ENCODE measurements around the gene SELENOH. TPM values are rescaled to one million over a fixed set of nuclear protein-coding genes. Genes with fewer than 3 reads are reported as not detected.
A peak's percentile ranks its signal among the peaks of the same experiment; 100 is the strongest.

Gene SELENOH
- total RNA-seq, 1 experiment from 2014 or later: 306 TPM

DNA sequence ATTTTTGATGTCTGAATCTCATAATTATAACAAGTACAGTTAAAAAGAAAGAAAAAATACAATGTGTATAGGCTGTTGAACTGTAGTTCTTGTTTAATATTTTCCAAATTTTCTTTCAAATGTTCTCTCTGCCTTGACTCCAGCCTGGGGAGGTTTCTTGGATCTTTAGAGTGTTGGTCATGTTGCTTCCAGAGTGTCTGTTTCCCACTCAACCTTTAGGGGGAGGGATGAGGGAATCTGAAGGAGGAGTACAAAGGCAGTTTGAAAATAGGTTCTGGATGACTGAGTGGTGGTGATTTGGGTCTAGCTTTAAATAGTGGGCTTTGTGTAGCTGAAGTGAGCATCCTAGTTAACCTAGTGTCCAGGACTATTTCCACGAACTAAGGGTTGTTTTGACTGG lies 22.3 kb downstream of the SELENOH start:
- Histone ChIP-seq H3K36me3 (ENCODE audit: low read depth, low read length) (no peaks in the 10 kb centered on the region; the same call in 1 of the 2 replicates), H3K4me3 (ENCODE audit: low read length) (peak overlapping the region; percentile 79), H3K9me2 (replicated peaks; ENCODE audit: low read length) (no peaks in the 10 kb centered on the region), H3F3A (ENCODE audit: low read length, unreplicated experiment) (no peaks in the 10 kb centered on the region), H3K27ac (ENCODE audit: low read length) (no peak overlapping the region), H4K20me1 (ENCODE audit: low read length) (peaks cover 46% of the 10 kb centered on the region), H3K27me3 (ENCODE audit: low read length) (no peaks in the 10 kb centered on the region), H3K4me2 (ENCODE audit: low read length) (peak overlapping the region; percentile 84), H3K79me2 (ENCODE audit: low read length) (peaks cover 70% of the 10 kb centered on the region), H3K4me1 (ENCODE audit: insufficient read depth, low read length) (peaks cover 26% of the 10 kb centered on the region), H3K9me3 (ENCODE audit: low read length) (no peaks in the 10 kb centered on the region), H2AFZ (ENCODE audit: low read length) (no peak overlapping the region), H3K9ac (ENCODE audit: low read length) (peak overlapping the region; percentile 91)
- intact Hi-C loops (cut with micrococcal nuclease): loop anchor here (5.0 kb wide), 2 partner anchors 629 to 749 kb away; no protein-coding TSS in a partner anchor
- DNase-seq (peak; percentile 66), ATAC-seq (peak; percentile 66)
- CTCF ChIA-PET: interaction anchor here (2.3 kb wide), 1 partner anchor 37 kb away, joined by 12 read pairs; no protein-coding TSS in a partner anchor
- no peak for TF ChIP-seq EZH2phosphoT487 (IDR thresholded peaks at IDR 0.05; ENCODE audit: borderline replicate concordance, low read length)
- TF ChIP-seq, protein P1, sequence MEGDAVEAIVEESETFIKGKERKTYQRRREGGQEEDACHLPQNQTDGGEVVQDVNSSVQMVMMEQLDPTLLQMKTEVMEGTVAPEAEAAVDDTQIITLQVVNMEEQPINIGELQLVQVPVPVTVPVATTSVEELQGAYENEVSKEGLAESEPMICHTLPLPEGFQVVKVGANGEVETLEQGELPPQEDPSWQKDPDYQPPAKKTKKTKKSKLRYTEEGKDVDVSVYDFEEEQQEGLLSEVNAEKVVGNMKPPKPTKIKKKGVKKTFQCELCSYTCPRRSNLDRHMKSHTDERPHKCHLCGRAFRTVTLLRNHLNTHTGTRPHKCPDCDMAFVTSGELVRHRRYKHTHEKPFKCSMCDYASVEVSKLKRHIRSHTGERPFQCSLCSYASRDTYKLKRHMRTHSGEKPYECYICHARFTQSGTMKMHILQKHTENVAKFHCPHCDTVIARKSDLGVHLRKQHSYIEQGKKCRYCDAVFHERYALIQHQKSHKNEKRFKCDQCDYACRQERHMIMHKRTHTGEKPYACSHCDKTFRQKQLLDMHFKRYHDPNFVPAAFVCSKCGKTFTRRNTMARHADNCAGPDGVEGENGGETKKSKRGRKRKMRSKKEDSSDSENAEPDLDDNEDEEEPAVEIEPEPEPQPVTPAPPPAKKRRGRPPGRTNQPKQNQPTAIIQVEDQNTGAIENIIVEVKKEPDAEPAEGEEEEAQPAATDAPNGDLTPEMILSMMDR (conservative IDR thresholded peaks at IDR 0.05; ENCODE audit: low read depth, low read length): peak; percentile 54
- TSS peak; percentile 92 for BruUV-seq (replicated peaks)
- POLR2A ChIA-PET (ENCODE audit: unreplicated experiment): interaction anchor here (0.6 to 3.9 kb wide), 2 partner anchors 15 to 749 kb away, joined by 4 to 39 read pairs; no protein-coding TSS in a partner anchor

DNA sequence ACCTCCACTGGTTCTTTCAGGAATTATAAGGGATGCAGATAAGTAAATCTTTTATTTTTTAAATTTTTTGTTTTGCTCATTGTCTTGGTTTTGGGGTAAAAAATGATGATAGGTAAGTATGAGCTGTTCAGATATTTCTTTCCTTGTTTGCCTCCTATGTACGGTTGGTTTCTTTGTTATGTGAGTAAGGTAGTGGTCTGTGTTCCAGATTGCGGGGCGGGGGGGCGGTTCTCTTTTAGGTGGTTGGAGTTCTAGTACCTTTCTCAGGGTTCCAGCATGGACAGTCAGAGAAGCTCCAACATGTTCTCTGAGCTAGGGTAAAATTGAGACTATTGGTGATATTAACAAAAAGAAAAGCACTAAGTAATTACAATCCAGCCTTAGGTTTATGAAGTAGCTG lies 22.7 kb downstream of the SELENOH start:
- Histone ChIP-seq H3K27me3 (ENCODE audit: low read length) (no peaks in the 10 kb centered on the region), H3K36me3 (ENCODE audit: low read depth, low read length) (no peaks in the 10 kb centered on the region; the same call in 1 of the 2 replicates), H3K9me3 (ENCODE audit: low read length) (no peaks in the 10 kb centered on the region), H3K27ac (ENCODE audit: low read length) (no peak overlapping the region), H3K9me2 (replicated peaks; ENCODE audit: low read length) (no peaks in the 10 kb centered on the region), H3K9ac (ENCODE audit: low read length) (peak overlapping the region; percentile 91), H2AFZ (ENCODE audit: low read length) (no peak overlapping the region), H3K79me2 (ENCODE audit: low read length) (peaks cover 75% of the 10 kb centered on the region), H3K4me3 (ENCODE audit: low read length) (peak overlapping the region; percentile 79), H4K20me1 (ENCODE audit: low read length) (peaks cover 46% of the 10 kb centered on the region), H3K4me1 (ENCODE audit: insufficient read depth, low read length) (peaks cover 26% of the 10 kb centered on the region), H3K4me2 (ENCODE audit: low read length) (peak overlapping the region; percentile 84), H3F3A (ENCODE audit: low read length, unreplicated experiment) (no peaks in the 10 kb centered on the region)
- ATAC-seq (no peak), DNase-seq (no peak)
- TF ChIP-seq, protein P1 (conservative IDR thresholded peaks at IDR 0.05; ENCODE audit: low read depth, low read length): no peak
- no peak for TF ChIP-seq EZH2phosphoT487 (IDR thresholded peaks at IDR 0.05; ENCODE audit: borderline replicate concordance, low read length)
- no peak for TF ChIP-seq EZH2 (IDR thresholded peaks at IDR 0.05; ENCODE audit: low read length, unreplicated experiment)
- CTCF ChIA-PET: interaction anchor here (2.3 kb wide), 1 partner anchor 37 kb away, joined by 12 read pairs; no protein-coding TSS in a partner anchor
- intact Hi-C loops (cut with micrococcal nuclease): loop anchor here (5.0 kb wide), 2 partner anchors 628 to 748 kb away; no protein-coding TSS in a partner anchor
- POLR2A ChIA-PET (ENCODE audit: unreplicated experiment): interaction anchor here (3.9 kb wide), 1 partner anchor 15 kb away, joined by 39 read pairs; no protein-coding TSS in a partner anchor
- BruUV-seq (replicated peaks): no TSS peak

DNA sequence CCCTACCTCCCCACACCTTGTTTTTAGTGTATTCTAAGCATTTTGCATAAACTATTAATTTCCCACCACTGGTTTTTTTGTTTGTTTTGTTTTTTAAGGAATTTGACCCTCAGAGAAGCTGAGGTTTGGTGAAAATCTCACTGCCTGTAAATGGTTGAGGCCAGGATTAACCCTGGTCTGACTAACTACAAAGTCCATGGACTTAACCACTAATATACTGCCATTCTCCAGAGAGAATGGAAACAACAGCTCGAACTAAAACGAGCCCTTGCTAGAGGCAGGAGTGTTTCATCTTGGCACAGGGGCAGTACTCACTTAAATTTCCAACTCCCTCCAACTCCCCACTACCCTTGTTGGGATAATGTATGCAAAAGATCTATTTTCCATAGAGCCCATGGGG lies 23.3 kb downstream of the SELENOH start:
- Histone ChIP-seq H3K4me1 (ENCODE audit: insufficient read depth, low read length) (peaks cover 26% of the 10 kb centered on the region), H3K4me3 (ENCODE audit: low read length) (peak overlapping the region; percentile 79), H3K9me3 (ENCODE audit: low read length) (no peaks in the 10 kb centered on the region), H3K36me3 (ENCODE audit: low read depth, low read length) (no peaks in the 10 kb centered on the region; the same call in 1 of the 2 replicates), H3K9ac (ENCODE audit: low read length) (peak overlapping the region; percentile 91), H3K27ac (ENCODE audit: low read length) (no peak overlapping the region), H3K4me2 (ENCODE audit: low read length) (peak overlapping the region; percentile 84), H2AFZ (ENCODE audit: low read length) (no peak overlapping the region), H3K79me2 (ENCODE audit: low read length) (peaks cover 80% of the 10 kb centered on the region), H3K9me2 (replicated peaks; ENCODE audit: low read length) (no peaks in the 10 kb centered on the region), H3F3A (ENCODE audit: low read length, unreplicated experiment) (no peaks in the 10 kb centered on the region), H3K27me3 (ENCODE audit: low read length) (no peaks in the 10 kb centered on the region), H4K20me1 (ENCODE audit: low read length) (peaks cover 49% of the 10 kb centered on the region)
- BruUV-seq (replicated peaks): no TSS peak
- ChIA-PET POLR2A (ENCODE audit: unreplicated experiment) (interaction anchor here (3.9 kb wide), 1 partner anchor 14 kb away, joined by 39 read pairs; no protein-coding TSS in a partner anchor), CTCF (interaction anchor here (2.3 kb wide), 1 partner anchor 36 kb away, joined by 12 read pairs; no protein-coding TSS in a partner anchor)
- no peak for TF ChIP-seq EZH2phosphoT487 (IDR thresholded peaks at IDR 0.05; ENCODE audit: borderline replicate concordance, low read length)
- no peak for TF ChIP-seq EZH2 (IDR thresholded peaks at IDR 0.05; ENCODE audit: low read length, unreplicated experiment)
- TF ChIP-seq, protein P1 (conservative IDR thresholded peaks at IDR 0.05; ENCODE audit: low read depth, low read length): no peak
- no peak for ATAC-seq
- intact Hi-C loops (cut with micrococcal nuclease): loop anchor here (5.0 kb wide), 2 partner anchors 628 to 748 kb away; no protein-coding TSS in a partner anchor
- DNase-seq: no peak

All from PC-3 (cell line).